K562 (cell line): Measurements from ENCODE around the gene PHACTR2.

Source experiments
- BRD9 ChIP-seq: fragments of 450-650 bp; IDR thresholded peaks from 2 replicates; pipeline ENCODE4 v1.6.1; 2018; ENCODE audit warnings: low read depth; ENCODE audit not compliant: partially characterized antibody
- DPF2 ChIP-seq: fragments of 450-650 bp; IDR thresholded peaks from 2 replicates; pipeline ENCODE4 v1.6.1; 2016
- MTA1 ChIP-seq: fragments of 450-650 bp; IDR thresholded peaks from 2 replicates; pipeline ENCODE4 v1.6.1; 2017; ENCODE audit warnings: borderline replicate concordance
- SIRT6 ChIP-seq: IDR thresholded peaks from one replicate; pipeline ENCODE4 v1.6.1; 2012; ENCODE audit warnings: low read depth, mild to moderate bottlenecking, control low read depth, inconsistent platforms, low read length, moderate library complexity
- ZSCAN29 ChIP-seq: fragments of 450-650 bp; IDR thresholded peaks from 2 replicates; pipeline ENCODE4 v1.6.1; 2017

DNA sequence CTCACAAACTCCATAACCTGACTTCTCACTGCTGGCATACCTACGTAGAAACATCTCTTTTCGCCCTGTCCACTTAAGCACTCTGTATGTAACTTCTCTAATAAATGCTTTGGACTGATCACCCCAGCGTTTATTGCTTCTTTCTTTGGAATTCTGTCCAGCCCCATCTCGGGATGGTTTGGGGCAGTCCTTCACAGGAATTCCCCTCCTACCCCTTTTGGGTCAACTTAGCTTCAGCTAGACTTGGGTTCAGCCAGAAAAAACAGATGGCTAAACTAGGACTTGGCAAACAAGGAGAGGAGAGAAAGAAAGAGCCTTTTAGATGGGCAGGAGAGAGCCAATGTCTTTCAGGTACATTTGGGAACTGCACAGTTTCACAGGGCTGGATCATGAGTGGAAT is 161.4 kb downstream of the PHACTR2 start:
- no peak for TF ChIP-seq MTA1
- no peak for TF ChIP-seq DPF2
- no peak for TF ChIP-seq ZSCAN29
- no peak for TF ChIP-seq SIRT6
- TF ChIP-seq BRD9: no peak
